Mesenchymal stem cell (in vitro differentiated cells and primary cell): ENCODE measurements around the gene TENT4B.
A peak's percentile ranks its signal among the peaks of the same experiment; 100 is the strongest.

Source experiments
- DNase-seq: peaks from one replicate; pipeline ENCODE4 v3.0.0-alpha.2; 2013
- H2AFZ ChIP-seq: one replicate; pipeline ENCODE4 v1.6.1; 2013; ENCODE audit warnings: low read depth, mild to moderate bottlenecking, control low read depth, inconsistent platforms, low read length, moderate library complexity
- H2AK5ac ChIP-seq: 2 replicates; pipeline ENCODE4 v1.6.1; 2013; ENCODE audit warnings: low read length, moderate library complexity, mild to moderate bottlenecking, inconsistent platforms; ENCODE audit not compliant: severe bottlenecking
- H2BK120ac ChIP-seq: one replicate; pipeline ENCODE4 v1.6.1; 2013; ENCODE audit warnings: low read depth, mild to moderate bottlenecking, inconsistent platforms, low read length, moderate library complexity
- H2BK12ac ChIP-seq, 2 experiments: one replicate each; pipeline ENCODE4 v1.6.1; 2013; ENCODE audit warnings: inconsistent platforms in 2 of 2, low read length in 2 of 2, mild to moderate bottlenecking in 2 of 2, moderate library complexity in 2 of 2, control low read depth in 1 of 2
- H2BK15ac ChIP-seq: one replicate; pipeline ENCODE4 v1.6.1; 2013; ENCODE audit warnings: mild to moderate bottlenecking, low read depth, inconsistent platforms; ENCODE audit not compliant: poor library complexity, severe bottlenecking
- H2BK5ac ChIP-seq: 2 replicates; pipeline ENCODE4 v1.6.1; 2013; ENCODE audit warnings: low read depth, mild to moderate bottlenecking, low read length, control low read depth, inconsistent platforms; ENCODE audit not compliant: poor library complexity, severe bottlenecking
- H3K14ac ChIP-seq, 2 experiments: one replicate each; pipeline ENCODE4 v1.6.1; 2013; ENCODE audit warnings: inconsistent platforms in 2 of 2, low read length in 2 of 2, control low read depth in 1 of 2, mild to moderate bottlenecking in 1 of 2, moderate library complexity in 1 of 2
- H3K18ac ChIP-seq, 2 experiments: one replicate each; pipeline ENCODE4 v1.6.1; 2013; ENCODE audit warnings: inconsistent platforms in 2 of 2, low read length in 2 of 2, control low read depth in 1 of 2, low read depth in 1 of 2, mild to moderate bottlenecking in 1 of 2
- H3K23ac ChIP-seq, 2 experiments: one replicate each; pipeline ENCODE4 v1.6.1; 2013; ENCODE audit warnings: inconsistent platforms in 2 of 2, low read length in 2 of 2, mild to moderate bottlenecking in 2 of 2, moderate library complexity in 2 of 2, control low read depth in 1 of 2
- H3K27ac ChIP-seq: 2 replicates; pipeline ENCODE4 v1.5.1; 2013; ENCODE audit warnings: mild to moderate bottlenecking, moderate library complexity, low read length, control low read depth, inconsistent platforms; ENCODE audit not compliant: poor library complexity, severe bottlenecking
- H3K27me3 ChIP-seq, 2 experiments: 2 replicates each; pipeline versions ENCODE4 v1.6.1 to v1.7.0; 2013; ENCODE audit warnings: low read length in 2 of 2, mild to moderate bottlenecking in 2 of 2, moderate library complexity in 2 of 2, control low read depth in 1 of 2, inconsistent platforms in 1 of 2; ENCODE audit not compliant: control insufficient read depth in 1 of 2, insufficient read depth in 1 of 2
- H3K36me3 ChIP-seq, 2 experiments: 2 replicates each; pipeline versions ENCODE4 v1.6.1 to v1.7.0; 2013; ENCODE audit warnings: low read length in 2 of 2, control low read depth in 1 of 2, inconsistent platforms in 1 of 2, low read depth in 1 of 2, mild to moderate bottlenecking in 1 of 2; ENCODE audit not compliant: insufficient read depth in 2 of 2, control insufficient read depth in 1 of 2
- H3K4ac ChIP-seq, 2 experiments: one replicate each; pipeline ENCODE4 v1.6.1; 2013; ENCODE audit warnings: inconsistent platforms in 2 of 2, low read length in 2 of 2, mild to moderate bottlenecking in 2 of 2, moderate library complexity in 2 of 2, control low read depth in 1 of 2, low read depth in 1 of 2
- H3K4me1 ChIP-seq: 2 replicates; pipeline ENCODE4 v1.6.1; 2013; ENCODE audit warnings: low read depth, low read length, control low read depth; ENCODE audit not compliant: control insufficient read depth, insufficient read depth
- H3K4me2 ChIP-seq: 2 replicates; pipeline ENCODE4 v1.6.1; 2013; ENCODE audit warnings: low read length, mild to moderate bottlenecking, inconsistent platforms; ENCODE audit not compliant: poor library complexity, severe bottlenecking
- H3K4me3 ChIP-seq, 2 experiments: 2 replicates each; pipeline versions ENCODE4 v1.5.1 to v1.7.0; 2013; ENCODE audit warnings: low read length in 2 of 2, mild to moderate bottlenecking in 2 of 2, control low read depth in 1 of 2, low read depth in 1 of 2; ENCODE audit not compliant: insufficient read depth in 1 of 2
- H3K79me1 ChIP-seq: replicated peaks from 2 replicates; pipeline ENCODE4 v1.6.1; 2013; ENCODE audit warnings: mild to moderate bottlenecking, control low read depth, low read length, inconsistent platforms; ENCODE audit not compliant: poor library complexity, severe bottlenecking
- H3K9ac ChIP-seq: 2 replicates; pipeline ENCODE4 v1.7.0; 2013; ENCODE audit warnings: mild to moderate bottlenecking, low read length, moderate library complexity
- H3K9me3 ChIP-seq: 2 replicates; pipeline ENCODE4 v1.7.0; 2013; ENCODE audit warnings: mild to moderate bottlenecking, low read length; ENCODE audit not compliant: control insufficient read depth
- H4K8ac ChIP-seq: one replicate; pipeline ENCODE4 v1.6.1; 2013; ENCODE audit warnings: inconsistent platforms, mild to moderate bottlenecking, low read length, moderate library complexity
- H4K91ac ChIP-seq: one replicate; pipeline ENCODE4 v1.6.1; 2013; ENCODE audit warnings: mild to moderate bottlenecking, low read length, inconsistent platforms
- WGBS: methylation state at CpG from one replicate; pipeline ENCODE4 v1.1.7; 2013; ENCODE audit warnings: mixed read lengths; 5-methylcytosine and 5-hydroxymethylcytosine counted together

TENT4B gene

GRCh38 chr16:50137268-50137667, 15.8 kb upstream of the TENT4B start:
- Histone ChIP-seq H3K79me1 (no peaks in the 10 kb centered on the region), H2BK5ac (no peak overlapping the region), H3K36me3 (no peaks in the 10 kb centered on the region), H3K23ac (peak overlapping the region in 1 of 2 experiments; percentile 54), H2AFZ (no peak overlapping the region), H3K4ac (no peak overlapping the region), H3K18ac (no peak overlapping the region), H3K9ac (no peak overlapping the region), H3K4me2 (no peak overlapping the region), H2AK5ac (no peak overlapping the region), H3K27me3 (no peaks in the 10 kb centered on the region), H3K9me3 (no peaks in the 10 kb centered on the region), H2BK12ac (no peak overlapping the region), H4K91ac (no peak overlapping the region), H3K4me3 (no peak overlapping the region), H4K8ac (no peak overlapping the region), H3K4me1 (no peaks in the 10 kb centered on the region), H3K27ac (no peak overlapping the region), H3K14ac (no peak overlapping the region), H2BK15ac (no peak overlapping the region), H2BK120ac (no peak overlapping the region)
- 97% methylated on average over 3 of the region's 3 CpGs for WGBS
- no peak for DNase-seq

DNA sequence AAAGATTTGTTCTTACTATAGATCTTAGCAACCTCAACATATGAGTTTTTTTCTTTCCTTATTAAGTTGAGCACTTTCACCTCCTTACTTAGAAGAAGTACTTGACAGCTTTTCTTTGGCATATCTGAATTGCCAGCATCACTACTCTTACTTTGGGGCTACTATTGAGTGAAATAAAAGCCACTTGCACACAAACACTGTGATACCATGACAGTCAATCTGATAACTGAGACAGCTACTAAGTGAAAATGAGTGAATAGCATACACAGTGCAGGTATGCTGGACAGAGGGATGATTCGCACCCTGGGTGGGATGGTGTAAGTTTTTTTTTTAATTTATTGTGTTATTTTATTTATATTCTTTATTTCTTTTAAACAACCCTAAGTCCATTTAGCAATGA, 13.5 kb upstream of the TENT4B start:
- Histone ChIP-seq H3K18ac (no peak overlapping the region), H3K14ac (no peak overlapping the region), H4K8ac (no peak overlapping the region), H3K27me3 (no peaks in the 10 kb centered on the region), H3K27ac (no peak overlapping the region), H3K36me3 (no peaks in the 10 kb centered on the region), H3K4me2 (no peak overlapping the region), H4K91ac (no peak overlapping the region), H3K9ac (no peak overlapping the region), H3K79me1 (no peaks in the 10 kb centered on the region), H3K4me3 (no peak overlapping the region), H2BK5ac (no peak overlapping the region), H2BK15ac (no peak overlapping the region), H3K23ac (no peak overlapping the region), H3K9me3 (no peaks in the 10 kb centered on the region), H2AFZ (no peak overlapping the region), H3K4ac (no peak overlapping the region), H2BK120ac (no peak overlapping the region), H3K4me1 (no peaks in the 10 kb centered on the region), H2AK5ac (no peak overlapping the region), H2BK12ac (no peak overlapping the region)
- no peak for DNase-seq
- WGBS: no CpG with 5 or more reads among the region's 1 CpG

GRCh38 chr16:50144211-50144610, 8.9 kb upstream of the TENT4B start:
- H3K79me1 ChIP-seq: no peaks in the 10 kb centered on the region
- H3K14ac ChIP-seq: no peak overlapping the region
- H2BK5ac ChIP-seq: no peak overlapping the region
- H2BK15ac ChIP-seq: no peak overlapping the region
- H3K9ac ChIP-seq: no peak overlapping the region
- H3K27ac ChIP-seq: no peak overlapping the region
- no peaks in the 10 kb centered on the region for H3K27me3 ChIP-seq
- no peaks in the 10 kb centered on the region for H3K36me3 ChIP-seq
- peaks cover 9% of the 10 kb centered on the region for H3K4me1 ChIP-seq
- no peaks in the 10 kb centered on the region for H3K9me3 ChIP-seq
- no peak overlapping the region for H3K4me3 ChIP-seq
- H4K91ac ChIP-seq: no peak overlapping the region
- no peak overlapping the region for H2AK5ac ChIP-seq
- H3K18ac ChIP-seq: no peak overlapping the region
- no peak overlapping the region for H2BK12ac ChIP-seq
- 75% methylated on average over 1 of the region's 2 CpGs for WGBS
- no peak overlapping the region for H2BK120ac ChIP-seq
- no peak overlapping the region for H3K4ac ChIP-seq
- DNase-seq: no peak
- H3K23ac ChIP-seq: no peak overlapping the region
- no peak overlapping the region for H2AFZ ChIP-seq
- no peak overlapping the region for H4K8ac ChIP-seq
- H3K4me2 ChIP-seq: no peak overlapping the region

- Histone ChIP-seq H4K91ac (no peak overlapping the region), H3K9me3 (no peaks in the 10 kb centered on the region), H3K9ac (no peak overlapping the region), H2BK12ac (no peak overlapping the region), H3K36me3 (no peaks in the 10 kb centered on the region), H2BK15ac (no peak overlapping the region), H4K8ac (no peak overlapping the region), H3K27ac (peak overlapping the region; percentile 72), H2AK5ac (peak overlapping the region; percentile 87), H3K4me3 (no peak overlapping the region), H3K27me3 (no peaks in the 10 kb centered on the region), H3K4ac (no peak overlapping the region), H3K4me1 (peaks cover 10% of the 10 kb centered on the region), H3K18ac (no peak overlapping the region), H2BK120ac (no peak overlapping the region), H3K23ac (no peak overlapping the region), H2AFZ (no peak overlapping the region), H3K14ac (no peak overlapping the region), H3K4me2 (no peak overlapping the region), H2BK5ac (no peak overlapping the region), H3K79me1 (no peaks in the 10 kb centered on the region)
- peak; percentile 15 for DNase-seq
- 87% methylated on average over 8 of the region's 9 CpGs for WGBS
These were observed 6.3 kb upstream of the TENT4B start for GRCh38 chr16:50146479-50147435.
